Femur (tissue), 1 donor: Measurements from ENCODE around the gene TMEM37.
A peak's percentile ranks its signal among the peaks of the same experiment; 100 is the strongest.

Experiments
- DNase-seq: peaks from one replicate; pipeline ENCODE4 v3.0.0-alpha.2; 2017

TMEM37 gene

GRCh38 chr2:119461811-119462210 lies 30.2 kb downstream of the TMEM37 start:
- DNase-seq: no peak

GRCh38 chr2:119462574-119462973 lies 30.9 kb downstream of the TMEM37 start:
- no peak for DNase-seq

GRCh38 chr2:119463136-119463535 lies 31.5 kb downstream of the TMEM37 start:
- DNase-seq: no peak

DNA sequence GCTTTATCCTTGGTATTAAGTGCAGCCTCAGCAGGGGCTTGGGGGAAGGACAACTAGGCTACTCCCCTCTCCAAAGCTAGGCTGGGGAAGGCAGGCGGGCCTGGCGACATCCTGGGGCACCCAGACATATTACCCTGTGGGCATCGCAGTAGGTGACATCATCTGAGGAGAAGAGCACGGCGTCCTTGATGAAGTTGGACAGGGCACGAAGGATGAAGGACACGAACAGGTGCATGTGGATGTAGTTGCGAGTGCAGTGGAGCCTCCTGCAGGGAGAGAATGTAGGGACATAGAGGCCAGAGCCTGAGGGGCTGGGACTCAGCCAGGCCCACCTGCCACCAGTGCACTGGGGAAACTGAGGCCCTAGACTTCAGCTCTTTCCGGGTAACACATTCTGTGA lies 32.3 kb downstream of the TMEM37 start:
- no peak for DNase-seq

DNA sequence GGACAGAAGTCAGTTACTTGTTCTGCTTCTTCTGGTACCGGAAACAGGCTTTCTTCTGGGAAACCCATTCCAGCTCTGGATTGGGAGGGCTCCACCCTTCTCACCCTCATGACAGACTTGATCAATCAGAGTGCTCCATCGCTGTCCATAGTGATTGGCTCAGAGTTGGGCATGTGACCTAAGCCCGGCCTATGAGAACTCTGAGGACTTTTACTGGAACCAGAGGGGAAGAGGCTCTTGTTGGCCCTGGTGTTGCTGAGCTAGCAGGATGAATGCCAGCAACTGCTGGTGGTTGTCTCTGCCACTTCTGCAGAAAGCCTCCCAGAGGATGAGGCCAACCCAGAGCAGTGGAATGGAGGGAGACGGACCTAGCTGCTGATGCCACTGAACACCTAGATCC lies 33.3 kb downstream of the TMEM37 start:
- DNase-seq: no peak

- no peak for DNase-seq
Observed at GRCh38 chr2:119465687-119466086, 34.0 kb downstream of the TMEM37 start.

DNA sequence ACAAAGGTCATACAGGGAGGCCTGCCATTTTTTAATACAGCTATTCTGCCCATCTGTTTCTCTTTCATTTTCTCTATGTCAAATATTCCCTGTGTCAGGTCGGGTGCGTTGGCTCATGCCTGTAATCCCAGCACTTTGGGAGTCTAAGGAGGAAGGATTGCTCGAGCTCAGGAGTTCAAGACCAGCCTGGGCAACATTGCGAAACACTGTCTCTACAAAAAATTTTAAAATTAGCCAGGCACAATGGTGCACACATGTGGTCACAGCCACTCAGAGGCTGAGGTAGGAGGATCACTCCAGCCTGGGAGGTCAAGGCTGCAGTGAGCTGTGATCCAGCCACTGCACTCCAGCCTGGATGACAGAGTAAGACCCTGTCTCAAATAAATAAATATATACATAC lies 34.7 kb downstream of the TMEM37 start:
- no peak for DNase-seq

DNA sequence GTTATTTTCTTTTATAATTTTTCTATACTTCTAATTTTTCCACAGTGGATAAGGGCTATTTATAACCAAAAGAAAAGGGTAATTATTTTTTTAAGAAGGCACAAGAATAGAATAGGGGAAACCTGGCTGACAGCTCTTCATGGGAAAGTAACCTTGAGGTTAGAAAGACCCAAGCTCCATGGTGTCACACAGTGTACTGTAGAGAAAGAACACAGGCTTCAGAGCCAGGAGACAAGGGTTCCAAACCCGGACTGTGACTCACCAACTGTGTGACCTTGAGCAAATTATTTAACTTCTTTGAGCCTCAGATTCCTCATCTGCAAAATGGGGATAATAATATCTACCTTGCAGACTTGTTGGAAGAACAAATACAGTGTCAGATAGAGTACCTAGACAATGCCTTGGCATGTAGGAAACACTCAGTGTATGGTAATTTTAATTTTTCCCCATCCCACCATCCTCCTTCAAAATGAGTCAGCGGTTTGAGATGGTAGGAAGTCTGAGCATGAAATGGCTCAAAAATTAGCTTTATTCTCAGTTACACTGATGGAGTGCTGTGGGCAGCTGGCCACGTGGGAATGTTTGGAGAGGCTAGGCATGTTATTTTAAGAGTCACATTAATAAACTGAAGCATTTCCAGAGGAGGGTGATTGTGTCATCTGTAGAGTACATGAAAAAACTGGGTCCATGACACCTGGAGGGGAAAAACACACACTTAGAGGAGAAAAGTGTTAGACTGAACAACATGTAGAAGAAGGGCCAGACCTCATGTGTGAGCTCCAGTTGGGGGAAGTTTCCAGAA lies 36.7 kb downstream of the TMEM37 start:
- DNase-seq: no peak

GRCh38 chr2:119469131-119469530 lies 37.5 kb downstream of the TMEM37 start:
- no peak for DNase-seq

- no peak for DNase-seq
Observed at GRCh38 chr2:119469661-119470297, 38.1 kb downstream of the TMEM37 start.

DNA sequence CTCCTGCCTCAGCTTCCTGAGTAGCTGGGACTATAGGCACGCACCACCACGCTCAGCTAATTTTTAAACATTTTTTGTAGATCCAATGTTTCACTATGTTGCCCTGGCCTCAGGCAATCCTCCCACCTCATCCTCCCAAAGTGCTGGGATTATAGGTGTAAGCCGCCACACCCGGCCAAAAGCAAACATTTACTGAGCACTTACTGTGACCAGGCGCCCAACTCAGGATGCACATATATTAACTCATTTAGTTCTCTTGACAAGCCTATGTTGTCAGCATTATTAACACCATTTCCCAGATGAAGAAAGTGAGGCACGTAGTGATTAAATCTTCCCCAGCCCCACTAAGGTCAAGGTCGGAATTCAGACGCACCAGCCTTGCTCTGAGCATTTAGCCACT lies 41.1 kb downstream of the TMEM37 start:
- DNase-seq: no peak

GRCh38 chr2:119473621-119474370 lies 42.1 kb downstream of the TMEM37 start:
- DNase-seq: no peak

- no peak for DNase-seq
Observed at GRCh38 chr2:119474371-119475224, 42.9 kb downstream of the TMEM37 start.

DNA sequence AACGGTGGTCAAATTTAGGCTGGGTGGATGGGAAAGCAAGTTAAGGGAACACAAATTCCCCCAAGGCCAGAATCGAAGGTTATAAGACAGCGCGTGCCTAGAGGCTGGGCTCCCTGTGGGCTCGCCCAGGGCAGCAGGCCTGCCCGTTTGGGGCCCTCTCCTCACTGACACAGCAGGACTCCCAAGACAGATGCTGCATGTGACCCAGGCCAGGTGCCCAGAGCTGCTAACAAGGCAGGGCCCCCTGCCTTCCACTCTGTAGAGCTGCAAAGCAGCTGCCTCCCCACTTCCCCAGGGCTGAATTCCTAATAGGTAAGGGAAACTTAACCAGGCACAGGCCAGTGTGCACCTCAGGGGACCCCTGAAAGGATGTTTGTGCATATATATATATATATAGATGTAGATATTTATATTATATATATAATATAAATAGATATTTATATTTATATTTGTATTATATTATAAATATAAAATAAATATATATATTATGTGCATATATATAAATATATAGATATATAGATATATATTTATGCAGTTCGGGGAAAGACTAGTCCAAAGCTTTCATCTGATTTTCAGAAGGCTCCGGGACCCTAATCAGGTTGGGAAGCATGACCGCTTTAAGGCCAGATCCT lies 43.7 kb downstream of the TMEM37 start:
- DNase-seq: no peak

GRCh38 chr2:119475857-119476244 lies 44.2 kb downstream of the TMEM37 start:
- DNase-seq: no peak

DNA sequence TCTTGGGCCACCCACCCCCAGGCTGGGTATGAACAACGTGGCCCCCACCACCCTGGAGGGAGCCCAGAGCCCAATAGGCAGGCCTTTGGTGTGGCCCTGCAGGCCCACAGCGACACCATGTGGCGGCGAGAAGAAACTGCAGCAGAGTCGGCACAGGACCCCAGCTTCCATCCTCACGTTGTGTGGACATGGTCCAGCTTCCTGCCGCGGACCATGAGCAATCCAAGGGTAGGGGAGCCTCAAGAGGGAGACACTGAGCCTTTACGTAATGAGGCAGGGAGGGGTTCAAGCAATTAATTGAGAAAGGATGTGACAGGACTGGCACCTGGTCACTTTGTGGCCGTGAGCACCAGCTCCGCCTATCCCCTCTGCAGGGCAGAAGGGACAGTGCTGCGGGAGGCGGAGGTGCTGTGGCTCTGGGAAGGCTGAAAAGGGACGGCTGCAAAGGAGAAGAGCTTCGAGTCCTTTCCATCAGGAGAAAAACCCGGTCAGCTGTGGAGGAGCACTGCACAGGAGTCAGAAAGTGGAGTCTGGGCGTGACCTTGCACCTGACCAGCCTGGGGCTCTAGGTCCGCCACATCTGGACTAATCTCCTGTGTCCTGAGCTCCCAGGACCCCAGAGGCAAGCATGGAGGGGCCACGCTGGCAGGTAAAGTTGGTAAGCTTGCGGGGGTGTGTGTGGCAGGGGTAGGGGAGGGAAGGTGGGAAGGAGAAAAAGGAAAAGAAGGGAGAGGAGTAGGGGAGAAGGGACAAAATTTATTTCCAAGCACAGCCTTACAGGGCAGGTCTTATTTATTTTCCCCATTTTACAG lies 44.9 kb downstream of the TMEM37 start:
- peak; percentile 63 for DNase-seq

DNA sequence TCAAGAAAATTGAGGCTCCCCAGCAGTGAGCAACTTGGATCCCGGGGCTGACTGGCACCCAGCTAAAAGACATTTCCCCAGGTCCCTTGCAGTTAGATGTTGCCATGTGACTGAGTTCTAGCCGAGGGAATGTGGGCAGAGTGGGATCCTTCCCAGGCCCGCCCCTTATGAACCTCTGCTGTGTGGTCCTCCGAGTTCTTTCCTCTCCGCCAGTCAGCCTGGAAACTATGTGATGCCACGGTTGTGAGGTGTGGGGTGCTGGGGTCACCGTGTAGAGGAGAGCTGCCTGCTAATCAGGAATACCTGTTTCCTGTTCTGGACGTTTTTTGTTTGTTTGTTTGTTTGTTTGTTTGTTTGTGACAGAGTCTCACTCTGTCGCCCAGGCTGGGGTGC lies 45.5 kb downstream of the TMEM37 start:
- DNase-seq: no peak

- DNase-seq: no peak
Observed at GRCh38 chr2:119478188-119478977, 46.7 kb downstream of the TMEM37 start.

DNA sequence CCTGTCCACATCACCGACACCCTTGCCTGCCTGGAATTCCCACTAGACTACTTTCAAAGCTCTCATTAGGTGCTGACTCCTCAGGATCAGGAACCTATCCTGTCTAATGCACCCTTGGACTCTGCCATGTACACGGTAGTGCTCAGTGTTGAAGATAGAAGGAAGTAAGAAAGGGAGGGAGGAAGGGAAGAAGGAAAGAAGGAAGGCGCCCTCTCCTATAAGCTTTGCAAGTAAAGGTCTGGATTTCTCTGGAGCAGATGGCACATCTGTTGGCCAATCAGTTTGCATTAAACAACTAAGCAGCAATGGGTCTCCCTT lies 47.3 kb downstream of the TMEM37 start:
- DNase-seq: no peak

- no peak for DNase-seq
Observed at GRCh38 chr2:119480184-119480583, 48.5 kb downstream of the TMEM37 start.

DNA sequence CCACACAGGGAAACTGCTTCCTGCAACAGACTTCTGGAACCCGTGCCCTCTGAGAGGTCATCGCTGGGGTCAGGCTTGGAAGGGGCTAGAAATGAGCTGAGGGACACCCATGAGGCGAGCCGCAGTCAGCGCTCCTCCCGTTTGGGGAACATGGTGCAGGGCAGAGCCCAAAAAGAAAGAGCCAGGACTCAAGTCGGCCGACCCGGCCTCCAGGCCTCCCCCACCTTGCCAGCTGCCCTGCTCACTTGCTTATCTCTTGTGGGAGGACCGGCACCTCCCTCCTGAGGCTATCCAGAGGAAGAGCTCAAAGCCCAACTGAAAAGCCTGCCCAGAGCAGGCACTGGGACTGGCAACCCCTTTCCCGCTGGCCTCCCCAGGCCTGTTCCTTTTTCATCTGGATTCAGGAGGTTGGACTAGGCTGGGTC lies 49.1 kb downstream of the TMEM37 start:
- no peak for DNase-seq
